GM19238 (cell line): Measurements from ENCODE around the gene IGFBP1.
"Not testable (repeated sequence)": the region's sequence is repeated elsewhere in the genome, so short reads cannot be mapped to it uniquely, and the experiment has no call there.

Experiments
- DNase-seq: peaks from one replicate; pipeline ENCODE4 v3.0.0; 2011; ENCODE audit warnings: low spot score; ENCODE audit not compliant: insufficient read length

Gene IGFBP1

DNA sequence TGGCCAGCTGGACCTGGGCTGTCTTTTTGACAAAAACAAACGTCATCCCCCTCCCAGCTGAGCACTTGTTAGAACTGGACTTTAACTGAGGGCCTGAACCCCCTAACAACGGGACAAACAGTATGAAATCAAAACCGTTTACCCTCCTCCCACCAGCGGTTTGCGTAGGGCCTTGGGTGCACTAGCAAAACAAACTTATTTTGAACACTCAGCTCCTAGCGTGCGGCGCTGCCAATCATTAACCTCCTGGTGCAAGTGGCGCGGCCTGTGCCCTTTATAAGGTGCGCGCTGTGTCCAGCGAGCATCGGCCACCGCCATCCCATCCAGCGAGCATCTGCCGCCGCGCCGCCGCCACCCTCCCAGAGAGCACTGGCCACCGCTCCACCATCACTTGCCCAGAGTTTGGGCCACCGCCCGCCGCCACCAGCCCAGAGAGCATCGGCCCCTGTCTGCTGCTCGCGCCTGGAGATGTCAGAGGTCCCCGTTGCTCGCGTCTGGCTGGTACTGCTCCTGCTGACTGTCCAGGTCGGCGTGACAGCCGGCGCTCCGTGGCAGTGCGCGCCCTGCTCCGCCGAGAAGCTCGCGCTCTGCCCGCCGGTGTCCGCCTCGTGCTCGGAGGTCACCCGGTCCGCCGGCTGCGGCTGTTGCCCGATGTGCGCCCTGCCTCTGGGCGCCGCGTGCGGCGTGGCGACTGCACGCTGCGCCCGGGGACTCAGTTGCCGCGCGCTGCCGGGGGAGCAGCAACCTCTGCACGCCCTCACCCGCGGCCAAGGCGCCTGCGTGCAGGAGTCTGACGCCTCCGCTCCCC is at the start of gene IGFBP1:
TSS of gene IGFBP1 (plus strand) at position 304 of the 808 bp plus-strand sequence. CDS start at position 469, 165 bp downstream.
- no peak for DNase-seq

GRCh38 chr7:45838852-45839251 is 49.4 kb upstream of the IGFBP1 start:
- DNase-seq: not testable (repeated sequence)

GRCh38 chr7:45841926-45842717 is 46.2 kb upstream of the IGFBP1 start:
- not testable (repeated sequence) for DNase-seq

DNA sequence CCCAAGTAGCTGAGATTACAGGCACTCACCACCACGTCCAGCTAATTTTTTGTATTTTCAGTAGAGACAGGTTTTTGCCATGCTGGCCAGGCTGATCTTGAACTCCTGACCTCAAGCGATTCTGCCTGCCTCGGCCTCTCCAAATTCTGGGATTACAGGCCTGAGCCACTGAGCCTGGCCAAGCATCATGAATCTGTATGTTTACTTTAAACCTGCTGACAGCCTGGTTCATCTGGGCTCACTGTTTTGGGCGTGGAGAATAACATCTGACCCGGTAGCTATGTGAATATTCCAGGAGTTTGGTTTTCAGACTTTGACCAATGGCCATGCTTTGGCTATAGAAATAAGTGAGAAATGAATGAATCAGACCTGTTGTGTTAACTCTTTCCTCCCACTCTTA is 41.8 kb upstream of the IGFBP1 start:
- not testable (repeated sequence) for DNase-seq

DNA sequence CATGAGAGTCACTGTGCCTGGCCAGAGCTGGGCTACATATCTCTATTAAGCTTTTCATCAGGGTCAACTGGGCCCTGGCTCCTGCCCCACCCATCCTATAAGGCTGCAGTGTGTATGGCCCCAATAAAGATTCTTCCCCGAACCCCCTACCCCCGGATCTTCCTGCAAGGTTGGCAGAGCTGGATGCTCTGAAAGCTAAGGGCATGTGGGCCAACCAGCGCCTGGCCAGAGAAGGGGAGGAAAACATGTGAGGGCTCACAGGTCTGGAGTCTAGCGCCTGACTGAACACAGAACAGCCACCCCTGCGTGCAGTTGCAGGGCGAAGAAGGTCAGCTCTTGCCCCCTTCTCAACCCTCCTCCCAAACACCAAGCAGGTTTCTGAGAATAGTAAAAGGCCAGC is 39.6 kb upstream of the IGFBP1 start:
- DNase-seq: not testable (repeated sequence)

DNA sequence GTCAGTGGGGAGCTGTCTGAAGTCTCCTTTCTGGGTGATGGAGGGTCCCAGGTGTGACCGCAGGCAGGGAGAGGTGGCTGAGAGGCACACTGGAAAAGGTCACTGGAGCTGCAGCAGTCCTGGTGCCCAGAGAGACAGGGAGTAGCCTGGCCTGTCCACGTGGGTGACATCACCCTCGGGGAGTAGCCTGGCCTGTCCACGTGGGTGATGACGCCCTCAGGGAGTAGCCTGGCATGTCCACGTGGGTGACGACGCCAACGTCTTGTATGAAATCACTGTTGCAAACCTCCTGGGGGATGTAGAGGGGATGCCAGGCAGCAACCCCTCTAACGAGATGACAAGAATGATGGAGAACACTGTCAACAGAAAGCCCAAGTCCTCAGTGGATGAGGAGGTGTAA is 35.3 kb upstream of the IGFBP1 start:
- not testable (repeated sequence) for DNase-seq

GRCh38 chr7:45853491-45853890 is 34.8 kb upstream of the IGFBP1 start:
- not testable (repeated sequence) for DNase-seq

- DNase-seq: not testable (repeated sequence)
These were observed 32.6 kb upstream of the IGFBP1 start for GRCh38 chr7:45855680-45856079.

- not testable (repeated sequence) for DNase-seq
These were observed 31.4 kb upstream of the IGFBP1 start for GRCh38 chr7:45856888-45857287.

GRCh38 chr7:45863715-45864114 is 24.6 kb upstream of the IGFBP1 start:
- no peak for DNase-seq

DNA sequence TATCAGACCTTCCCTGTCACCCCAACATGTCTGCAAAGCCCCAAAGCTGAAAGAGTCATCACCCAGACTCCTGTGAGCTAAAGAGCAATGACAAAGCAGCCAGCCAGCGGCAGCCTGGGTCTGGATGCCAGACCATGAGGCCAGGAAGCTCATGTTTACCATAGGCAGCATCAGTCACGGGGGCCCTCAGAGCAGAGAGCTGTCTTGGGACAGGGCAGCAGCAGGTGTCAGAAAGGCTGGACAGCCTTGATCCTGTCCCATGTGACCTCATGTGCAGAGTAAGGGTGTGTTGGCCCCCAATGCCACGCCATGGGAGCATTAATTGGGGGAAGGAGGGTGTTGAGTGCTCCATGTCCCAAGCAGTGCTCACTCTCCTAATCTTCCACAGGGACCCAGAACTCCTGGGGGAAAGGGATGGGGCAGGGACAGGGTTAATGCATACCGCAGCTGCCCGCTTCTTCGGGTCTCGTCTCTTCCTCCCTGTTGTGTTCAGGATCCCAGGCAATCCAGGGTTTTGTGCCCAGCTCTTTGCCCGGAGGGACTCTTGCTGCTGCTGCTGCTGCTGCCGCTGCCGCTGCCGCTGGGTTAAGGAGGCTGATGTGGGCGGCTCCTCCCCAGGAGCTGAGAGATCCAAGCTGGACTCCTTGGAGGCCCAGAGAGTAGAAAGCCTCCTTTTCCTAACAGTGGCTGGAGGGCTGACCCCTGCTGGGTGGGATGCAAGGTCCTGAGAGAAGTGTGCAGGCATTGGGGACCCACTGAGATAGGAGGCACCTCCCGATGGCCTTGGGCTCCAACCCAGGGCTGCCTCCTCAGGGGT is 22.5 kb upstream of the IGFBP1 start:
- DNase-seq: no peak

GRCh38 chr7:45867471-45867870 is 20.8 kb upstream of the IGFBP1 start:
- no peak for DNase-seq

- no peak for DNase-seq
These were observed 18.9 kb upstream of the IGFBP1 start for GRCh38 chr7:45869426-45869825.

DNA sequence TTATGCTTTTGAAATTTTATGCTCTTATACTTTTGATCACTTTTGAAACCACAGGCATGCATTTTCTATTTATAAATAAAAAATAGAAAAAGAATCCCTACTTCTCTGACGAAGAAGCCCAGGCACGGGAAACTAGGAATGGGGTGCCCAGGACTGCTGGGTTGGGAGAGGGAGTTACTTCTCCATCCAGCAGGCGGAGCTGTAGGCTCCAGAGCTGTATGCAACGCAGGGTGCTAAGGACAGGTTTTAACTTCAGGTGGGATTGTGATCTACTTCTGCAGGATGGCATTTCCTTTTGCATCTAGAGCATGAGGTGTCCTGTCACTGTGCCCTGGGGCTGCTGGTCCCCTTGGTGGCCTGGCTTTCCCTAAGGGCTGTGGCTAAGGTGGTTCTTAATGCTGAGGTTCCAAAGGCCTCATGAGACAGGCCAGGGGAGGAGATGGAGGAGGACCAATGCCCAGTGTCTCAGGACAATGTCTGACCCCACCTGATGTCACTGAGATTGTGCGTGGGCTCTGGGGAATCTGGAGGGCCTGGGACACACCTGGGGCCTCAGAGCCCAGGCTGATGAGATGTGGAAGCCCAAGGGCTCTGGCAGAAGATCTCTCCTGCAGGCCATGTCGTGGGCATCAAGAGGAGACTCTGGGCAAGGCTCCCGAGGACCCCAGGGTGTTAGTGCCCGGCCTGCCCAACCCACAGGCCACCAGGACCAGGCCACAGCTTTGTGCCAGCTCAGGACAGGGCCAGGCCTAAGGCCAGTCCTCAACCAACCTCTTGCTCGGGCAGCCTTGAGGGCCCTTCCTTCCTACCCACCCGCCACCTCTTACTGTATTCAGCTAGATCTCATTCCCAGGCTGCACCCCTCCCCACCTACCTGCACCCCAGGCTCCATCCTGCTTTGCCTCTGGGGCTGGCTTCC is 15.9 kb upstream of the IGFBP1 start:
- no peak for DNase-seq

- DNase-seq: no peak
These were observed 15.3 kb upstream of the IGFBP1 start, which contains the start of gene CCDC201 for GRCh38 chr7:45873035-45873354. CCDC201 (minus strand) TSS chr7:45873082; CDS start chr7:45873007, 75 bp downstream.

DNA sequence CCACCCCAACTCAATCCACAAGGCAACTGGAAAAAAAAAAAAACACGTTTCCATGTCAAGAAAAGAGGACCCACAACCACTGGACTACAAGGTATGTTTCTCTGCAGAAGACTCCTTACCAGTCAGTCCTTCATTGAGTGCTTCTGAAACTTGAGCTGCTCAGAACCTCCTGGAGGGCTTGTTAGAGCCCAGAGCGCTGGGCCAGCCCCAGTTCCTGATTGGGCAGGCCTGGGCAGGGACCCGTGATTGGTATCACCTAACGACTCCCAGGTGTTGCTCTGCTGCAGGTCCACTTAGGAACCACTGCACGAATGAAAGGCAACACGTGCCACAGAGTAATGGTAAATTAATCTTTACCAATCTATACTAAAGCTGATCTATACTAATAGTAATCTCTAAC is 14.9 kb upstream of the IGFBP1 start:
- no peak for DNase-seq

GRCh38 chr7:45874408-45875131 is 13.7 kb upstream of the IGFBP1 start:
- DNase-seq: no peak

GRCh38 chr7:45876519-45876918 is 11.8 kb upstream of the IGFBP1 start:
- DNase-seq: no peak

- DNase-seq: no peak
These were observed 9.7 kb upstream of the IGFBP1 start for GRCh38 chr7:45878457-45879144.
